H1 (cell line): Measurements from ENCODE around the gene STARD13. TPM values are rescaled to one million over a fixed set of nuclear protein-coding genes. Genes with fewer than 3 reads are reported as not detected.

Experiments used
- GABPA ChIP-seq: IDR thresholded peaks from 2 replicates; pipeline ENCODE4 v1.6.1; 2011; ENCODE audit warnings: mild to moderate bottlenecking, low read length, moderate library complexity, borderline replicate concordance; ENCODE audit not compliant: insufficient read depth
- USF2 ChIP-seq: IDR thresholded peaks from 2 replicates; pipeline ENCODE4 v1.6.1; 2011; ENCODE audit warnings: low read length, improper control_type of control experiment
- polyA plus RNA-seq, 7 experiments: library from polyadenylated mRNA; depleted of rRNA in 3 of 7; stranded (reverse) in 5 of 7; unstranded in 2 of 7; fragments of >200 nt in 5 of 7; fragments of 200-250 nt in 2 of 7; gene quantifications; 1 replicate in 5 of 7; 2 replicates in 1 of 7; 4 replicates in 1 of 7; pipeline versions ENCODE4 v1.2.1 to v1.2.3, GENCODE V29; 2011 to 2013; ENCODE audit warnings: missing spikeins in 2 of 7, mixed read lengths in 2 of 7
- total RNA-seq: library from RNA; stranded (reverse); fragmentation: NEBNext Ultra II Directional; extraction: Animal tissue kit (Norgen Biotek cat#: 25700); gene quantifications from 2 replicates; pipeline ENCODE4 v1.2.1, GENCODE V29; 2021

STARD13 gene
- total and polyA plus RNA-seq, 2 of the 8 experiments (the other 6 are each of a cell fraction or from before 2014, with no cell fraction given), result 0.82 to 2.9 TPM

DNA sequence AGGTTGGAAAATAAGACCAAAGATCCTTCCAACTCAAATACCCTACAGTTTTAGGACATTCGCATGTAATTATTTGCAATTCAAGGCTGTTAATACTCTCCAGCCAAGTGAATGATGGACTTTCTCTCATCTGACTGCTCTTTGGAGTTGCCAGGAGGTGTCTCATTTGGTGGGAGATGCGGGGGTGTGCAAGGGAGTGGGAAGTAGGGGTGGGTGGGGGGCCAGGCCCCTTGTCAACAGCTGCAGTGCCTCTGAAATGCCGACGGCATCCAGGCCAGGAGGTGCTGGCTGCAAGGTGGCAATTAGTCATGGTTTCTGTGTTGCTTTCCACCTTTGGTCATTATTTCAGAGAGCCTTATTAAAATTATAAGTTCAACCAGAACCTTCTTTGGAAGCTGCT, 147.8 kb downstream of the STARD13 start (continued):
- TF ChIP-seq GABPA, result no peak
- TF ChIP-seq USF2, result no peak
